HepG2 (cell line): ENCODE measurements around the gene APOLD1. TPM values are rescaled to one million over a fixed set of nuclear protein-coding genes. Genes with fewer than 3 reads are reported as not detected.

ENCODE experiments used
- BHLHE40 ChIP-seq: IDR thresholded peaks from 2 replicates; pipeline ENCODE4 v1.6.1; 2011; ENCODE audit warnings: low read length, improper control_type of control experiment
- ELF4 ChIP-seq: sonication (generic); formaldehyde crosslinking; IDR thresholded peaks from 2 replicates; pipeline ENCODE4 v1.5.0; 2020; ENCODE audit warnings: missing genetic modification reagents, mild to moderate bottlenecking, moderate library complexity, borderline replicate concordance
- ERF ChIP-seq: IDR thresholded peaks from 2 replicates; pipeline ENCODE4 v1.6.1; 2018; ENCODE audit warnings: missing biosample characterization, missing genetic modification reagents
- HNRNPL ChIP-seq: fragments of 200-400 bp; formaldehyde crosslinking; IDR thresholded peaks from 2 replicates; pipeline ENCODE4 v1.6.1; 2017; ENCODE audit warnings: mild to moderate bottlenecking, low read depth, low read length
- HNRNPUL1 ChIP-seq: fragments of 200-400 bp; formaldehyde crosslinking; IDR thresholded peaks from 2 replicates; pipeline ENCODE4 v1.6.1; 2017; ENCODE audit warnings: low read depth, mild to moderate bottlenecking, low read length, moderate library complexity
- JUNB ChIP-seq: sonication (generic); formaldehyde crosslinking; IDR thresholded peaks from 2 replicates; pipeline ENCODE4 v1.8.0; 2022; ENCODE audit warnings: missing genetic modification reagents, mild to moderate bottlenecking, borderline replicate concordance
- MTF2 ChIP-seq: sonication (generic); formaldehyde crosslinking; IDR thresholded peaks from 2 replicates; pipeline ENCODE4 v1.5.0; 2020; ENCODE audit warnings: missing genetic modification reagents, borderline replicate concordance
- NRL ChIP-seq: sonication (generic); formaldehyde crosslinking; IDR thresholded peaks from 2 replicates; pipeline ENCODE4 v1.5.0; 2020; ENCODE audit warnings: missing genetic modification reagents, mild to moderate bottlenecking, moderate library complexity, borderline replicate concordance
- SKI ChIP-seq: fragments of 450-650 bp; IDR thresholded peaks from one replicate; pipeline ENCODE4 v1.6.1; 2018; ENCODE audit warnings: mild to moderate bottlenecking; ENCODE audit not compliant: partially characterized antibody
- SMARCE1 ChIP-seq: fragments of 450-650 bp; IDR thresholded peaks from 2 replicates; pipeline ENCODE4 v1.6.1; 2017; ENCODE audit warnings: borderline replicate concordance
- ZNF124 ChIP-seq: sonication (generic); formaldehyde crosslinking; IDR thresholded peaks from 2 replicates; pipeline ENCODE4 v1.4.0; 2020; ENCODE audit warnings: missing genetic modification reagents
- ZNF563 ChIP-seq: sonication (generic); formaldehyde crosslinking; IDR thresholded peaks from 2 replicates; pipeline ENCODE4 v1.8.0; 2022; ENCODE audit warnings: mild to moderate bottlenecking, moderate library complexity, missing genetic modification reagents
- ZNF713 ChIP-seq: sonication (generic); formaldehyde crosslinking; IDR thresholded peaks from 2 replicates; pipeline ENCODE4 v1.4.0; 2020; ENCODE audit warnings: mild to moderate bottlenecking, missing genetic modification reagents
- ZNF781 ChIP-seq: sonication (generic); formaldehyde crosslinking; IDR thresholded peaks from 2 replicates; pipeline ENCODE4 v1.5.1; 2020; ENCODE audit warnings: borderline replicate concordance, mild to moderate bottlenecking, missing genetic modification reagents; ENCODE audit errors: not compliant biosample characterization
- ZNF883 ChIP-seq: sonication (generic); formaldehyde crosslinking; IDR thresholded peaks from 2 replicates; pipeline ENCODE4 v1.5.1; 2020; ENCODE audit warnings: mild to moderate bottlenecking, missing genetic modification reagents; ENCODE audit errors: not compliant biosample characterization
- ZSCAN12 ChIP-seq: sonication (generic); formaldehyde crosslinking; IDR thresholded peaks from 2 replicates; pipeline ENCODE4 v1.9.0; 2021; ENCODE audit warnings: mild to moderate bottlenecking, missing genetic modification reagents
- polyA plus RNA-seq, 8 experiments: library from polyadenylated mRNA; depleted of rRNA in 3 of 8; stranded (reverse) in 7 of 8; unstranded in 1 of 8; fragments of >200 nt; fragmentation: Illumina TruSeq in 4 of 8; extraction: Trizol in 4 of 8; gene quantifications; 2 replicates each; pipeline versions ENCODE4 v1.2.1 to v1.2.3, GENCODE V29; 2011 to 2016; ENCODE audit warnings: low read depth in 4 of 8, missing spikeins in 1 of 8, mixed read lengths in 1 of 8; ENCODE audit not compliant: insufficient read depth in 1 of 8
- total RNA-seq, 5 experiments: library from RNA; depleted of rRNA; stranded (reverse); fragments of >200 nt; fragmentation: Illumina TruSeq; extraction: Trizol; gene quantifications; 2 replicates each; pipeline ENCODE4 v1.2.3, GENCODE V29; 2016; ENCODE audit warnings: low read depth in 1 of 5
- TF ChIP-seq, protein P1 (sequence below): IDR thresholded peaks from 2 replicates; pipeline ENCODE4 v1.6.1; 2016; ENCODE audit warnings: low read depth, control low read depth
- TF ChIP-seq, protein P2 (sequence below): sonication (generic); formaldehyde crosslinking; IDR thresholded peaks from 2 replicates; pipeline ENCODE4 v1.5.1; 2020; ENCODE audit warnings: mild to moderate bottlenecking, missing genetic modification reagents, moderate library complexity
- TF ChIP-seq, protein P3 (sequence below): conservative IDR thresholded peaks from 2 replicates; pipeline ENCODE4 v1.6.1; 2018; ENCODE audit warnings: missing genetic modification reagents

The APOLD1 gene
- total and polyA plus RNA-seq, 2 of the 13 experiments (the other 11 are each of a cell fraction or from before 2014, with no cell fraction given) = 0.20 to 0.84 TPM

DNA sequence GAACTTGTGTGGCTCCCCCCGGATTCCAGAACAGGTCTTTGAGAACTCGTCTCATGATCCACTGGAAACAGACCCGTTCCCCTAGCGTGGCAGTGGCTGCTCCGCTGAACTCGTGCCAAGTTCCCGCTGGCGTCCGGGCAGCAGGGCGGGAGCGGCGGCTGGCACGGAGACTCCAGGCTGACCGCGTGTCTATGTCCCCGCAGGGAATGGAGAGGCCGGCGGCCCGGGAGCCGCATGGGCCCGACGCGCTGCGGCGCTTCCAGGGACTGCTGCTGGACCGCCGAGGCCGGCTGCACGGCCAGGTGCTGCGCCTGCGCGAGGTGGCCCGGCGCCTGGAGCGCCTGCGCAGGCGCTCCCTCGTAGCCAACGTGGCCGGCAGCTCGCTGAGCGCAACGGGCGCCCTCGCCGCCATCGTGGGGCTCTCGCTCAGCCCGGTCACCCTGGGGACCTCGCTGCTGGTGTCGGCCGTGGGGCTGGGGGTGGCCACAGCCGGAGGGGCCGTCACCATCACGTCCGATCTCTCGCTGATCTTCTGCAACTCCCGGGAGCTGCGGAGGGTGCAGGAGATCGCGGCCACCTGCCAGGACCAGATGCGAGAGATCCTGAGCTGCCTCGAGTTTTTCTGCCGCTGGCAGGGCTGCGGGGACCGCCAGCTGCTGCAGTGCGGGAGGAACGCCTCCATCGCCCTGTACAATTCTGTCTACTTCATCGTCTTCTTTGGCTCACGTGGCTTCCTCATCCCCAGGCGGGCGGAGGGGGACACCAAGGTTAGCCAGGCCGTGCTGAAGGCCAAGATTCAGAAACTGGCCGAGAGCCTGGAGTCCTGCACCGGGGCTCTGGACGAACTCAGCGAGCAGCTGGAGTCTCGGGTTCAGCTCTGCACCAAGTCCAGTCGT is 1.5 kb downstream of the APOLD1 start (continued):
- TF ChIP-seq ZNF563 (CRISPR knock-in tag) (peak; percentile 89), ZNF713 (CRISPR knock-in tag) (no peak), NRL (CRISPR knock-in tag) (no peak; the same call in 1 of the 2 replicates), ZSCAN12 (CRISPR knock-in tag) (no peak), BHLHE40 (no peak), ZNF124 (CRISPR knock-in tag) (0 out of 2 replicates have a peak, but pooled peaks have one; percentile 63), SMARCE1 (no peak), ELF4 (no peak), JUNB (peak; percentile 74; the same call in 1 of the 2 replicates), HNRNPUL1 (no peak), ERF (CRISPR knock-in tag) (peak; percentile 82), MTF2 (CRISPR knock-in tag) (no peak), ZNF883 (CRISPR knock-in tag) (peak; percentile 86), SKI (no peak), HNRNPL (no peak), ZNF781 (no peak)
- TF ChIP-seq, protein P1, sequence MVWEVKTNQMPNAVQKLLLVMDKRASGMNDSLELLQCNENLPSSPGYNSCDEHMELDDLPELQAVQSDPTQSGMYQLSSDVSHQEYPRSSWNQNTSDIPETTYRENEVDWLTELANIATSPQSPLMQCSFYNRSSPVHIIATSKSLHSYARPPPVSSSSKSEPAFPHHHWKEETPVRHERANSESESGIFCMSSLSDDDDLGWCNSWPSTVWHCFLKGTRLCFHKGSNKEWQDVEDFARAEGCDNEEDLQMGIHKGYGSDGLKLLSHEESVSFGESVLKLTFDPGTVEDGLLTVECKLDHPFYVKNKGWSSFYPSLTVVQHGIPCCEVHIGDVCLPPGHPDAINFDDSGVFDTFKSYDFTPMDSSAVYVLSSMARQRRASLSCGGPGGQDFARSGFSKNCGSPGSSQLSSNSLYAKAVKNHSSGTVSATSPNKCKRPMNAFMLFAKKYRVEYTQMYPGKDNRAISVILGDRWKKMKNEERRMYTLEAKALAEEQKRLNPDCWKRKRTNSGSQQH = no peak
- TF ChIP-seq, protein P2, sequence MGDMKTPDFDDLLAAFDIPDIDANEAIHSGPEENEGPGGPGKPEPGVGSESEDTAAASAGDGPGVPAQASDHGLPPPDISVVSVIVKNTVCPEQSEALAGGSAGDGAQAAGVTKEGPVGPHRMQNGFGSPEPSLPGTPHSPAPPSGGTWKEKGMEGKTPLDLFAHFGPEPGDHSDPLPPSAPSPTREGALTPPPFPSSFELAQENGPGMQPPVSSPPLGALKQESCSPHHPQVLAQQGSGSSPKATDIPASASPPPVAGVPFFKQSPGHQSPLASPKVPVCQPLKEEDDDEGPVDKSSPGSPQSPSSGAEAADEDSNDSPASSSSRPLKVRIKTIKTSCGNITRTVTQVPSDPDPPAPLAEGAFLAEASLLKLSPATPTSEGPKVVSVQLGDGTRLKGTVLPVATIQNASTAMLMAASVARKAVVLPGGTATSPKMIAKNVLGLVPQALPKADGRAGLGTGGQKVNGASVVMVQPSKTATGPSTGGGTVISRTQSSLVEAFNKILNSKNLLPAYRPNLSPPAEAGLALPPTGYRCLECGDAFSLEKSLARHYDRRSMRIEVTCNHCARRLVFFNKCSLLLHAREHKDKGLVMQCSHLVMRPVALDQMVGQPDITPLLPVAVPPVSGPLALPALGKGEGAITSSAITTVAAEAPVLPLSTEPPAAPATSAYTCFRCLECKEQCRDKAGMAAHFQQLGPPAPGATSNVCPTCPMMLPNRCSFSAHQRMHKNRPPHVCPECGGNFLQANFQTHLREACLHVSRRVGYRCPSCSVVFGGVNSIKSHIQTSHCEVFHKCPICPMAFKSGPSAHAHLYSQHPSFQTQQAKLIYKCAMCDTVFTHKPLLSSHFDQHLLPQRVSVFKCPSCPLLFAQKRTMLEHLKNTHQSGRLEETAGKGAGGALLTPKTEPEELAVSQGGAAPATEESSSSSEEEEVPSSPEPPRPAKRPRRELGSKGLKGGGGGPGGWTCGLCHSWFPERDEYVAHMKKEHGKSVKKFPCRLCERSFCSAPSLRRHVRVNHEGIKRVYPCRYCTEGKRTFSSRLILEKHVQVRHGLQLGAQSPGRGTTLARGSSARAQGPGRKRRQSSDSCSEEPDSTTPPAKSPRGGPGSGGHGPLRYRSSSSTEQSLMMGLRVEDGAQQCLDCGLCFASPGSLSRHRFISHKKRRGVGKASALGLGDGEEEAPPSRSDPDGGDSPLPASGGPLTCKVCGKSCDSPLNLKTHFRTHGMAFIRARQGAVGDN = peak; percentile 98
- TF ChIP-seq, protein P3, sequence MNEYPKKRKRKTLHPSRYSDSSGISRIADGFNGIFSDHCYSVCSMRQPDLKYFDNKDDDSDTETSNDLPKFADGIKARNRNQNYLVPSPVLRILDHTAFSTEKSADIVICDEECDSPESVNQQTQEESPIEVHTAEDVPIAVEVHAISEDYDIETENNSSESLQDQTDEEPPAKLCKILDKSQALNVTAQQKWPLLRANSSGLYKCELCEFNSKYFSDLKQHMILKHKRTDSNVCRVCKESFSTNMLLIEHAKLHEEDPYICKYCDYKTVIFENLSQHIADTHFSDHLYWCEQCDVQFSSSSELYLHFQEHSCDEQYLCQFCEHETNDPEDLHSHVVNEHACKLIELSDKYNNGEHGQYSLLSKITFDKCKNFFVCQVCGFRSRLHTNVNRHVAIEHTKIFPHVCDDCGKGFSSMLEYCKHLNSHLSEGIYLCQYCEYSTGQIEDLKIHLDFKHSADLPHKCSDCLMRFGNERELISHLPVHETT (CRISPR knock-in tag) = no peak
